Loucy (cell line): Measurements from ENCODE around the gene GAS7.

Experiments used
- H2AFZ ChIP-seq: fragments of 200-600 bp; sonication (generic); 2 replicates; pipeline ENCODE4 v1.6.0; 2016; ENCODE audit warnings: antibody characterized with exemption, mild to moderate bottlenecking, low read length, moderate library complexity
- H3F3A ChIP-seq: fragments of 200-600 bp; 2 replicates; pipeline ENCODE4 v1.6.0; 2016; ENCODE audit warnings: antibody characterized with exemption, low read depth, mild to moderate bottlenecking
- H3K27me3 ChIP-seq: fragments of 200-600 bp; sonication (generic); 2 replicates; pipeline ENCODE4 v1.6.1; 2014; ENCODE audit warnings: low read length, mild to moderate bottlenecking; ENCODE audit not compliant: insufficient read depth, poor library complexity, severe bottlenecking
- H3K36me3 ChIP-seq: fragments of 200-600 bp; sonication (generic); 2 replicates; pipeline ENCODE4 v1.6.1; 2016; ENCODE audit warnings: low read length; ENCODE audit not compliant: insufficient read depth
- H3K4me1 ChIP-seq: fragments of 200-600 bp; sonication (generic); 2 replicates; pipeline ENCODE4 v1.5.1; 2014; ENCODE audit warnings: low read length, mild to moderate bottlenecking; ENCODE audit not compliant: insufficient read depth, poor library complexity, severe bottlenecking
- H3K4me2 ChIP-seq: fragments of 200-600 bp; sonication (generic); 2 replicates; pipeline ENCODE4 v1.6.0; 2014; ENCODE audit warnings: antibody characterized with exemption, low read length, low read depth, mild to moderate bottlenecking; ENCODE audit not compliant: poor library complexity, severe bottlenecking
- H3K4me3 ChIP-seq: fragments of 200-600 bp; sonication (generic); 2 replicates; pipeline ENCODE4 v1.5.1; 2014; ENCODE audit warnings: low read length, mild to moderate bottlenecking, mixed read lengths; ENCODE audit not compliant: poor library complexity, severe bottlenecking
- H3K79me2 ChIP-seq: fragments of 200-600 bp; sonication (generic); 2 replicates; pipeline ENCODE4 v1.6.1; 2014; ENCODE audit warnings: low read length; ENCODE audit not compliant: insufficient read depth
- H3K9ac ChIP-seq: fragments of 200-600 bp; sonication (generic); 2 replicates; pipeline ENCODE4 v1.6.0; 2014; ENCODE audit warnings: mild to moderate bottlenecking, low read depth, low read length, moderate library complexity; ENCODE audit not compliant: poor library complexity, severe bottlenecking
- H3K9me2 ChIP-seq: fragments of 200-600 bp; sonication (generic); replicated peaks from 2 replicates; pipeline ENCODE4 v1.6.1; 2016; ENCODE audit warnings: low read depth, low read length, mixed read lengths
- H3K9me3 ChIP-seq: fragments of 200-600 bp; sonication (generic); 2 replicates; pipeline ENCODE4 v1.6.1; 2014; ENCODE audit warnings: mild to moderate bottlenecking, antibody characterized with exemption, low read length, low read depth; ENCODE audit not compliant: insufficient read depth
- H4K20me1 ChIP-seq: fragments of 200-600 bp; sonication (generic); 2 replicates; pipeline ENCODE4 v1.6.0; 2014; ENCODE audit warnings: antibody characterized with exemption, low read length, mild to moderate bottlenecking; ENCODE audit not compliant: insufficient read depth, poor library complexity, severe bottlenecking
- EZH2phosphoT487 ChIP-seq: fragments of 200-600 bp; IDR thresholded peaks from 2 replicates; pipeline ENCODE4 v1.6.1; 2018; ENCODE audit warnings: antibody characterized with exemption, mild to moderate bottlenecking, moderate library complexity, borderline replicate concordance
- TF ChIP-seq, protein P1 (sequence below): fragments of 200-600 bp; sonication (generic); conservative IDR thresholded peaks from 2 replicates; pipeline ENCODE4 v1.5.1; 2014; ENCODE audit warnings: mild to moderate bottlenecking, antibody characterized with exemption, low read length

The GAS7 gene

DNA sequence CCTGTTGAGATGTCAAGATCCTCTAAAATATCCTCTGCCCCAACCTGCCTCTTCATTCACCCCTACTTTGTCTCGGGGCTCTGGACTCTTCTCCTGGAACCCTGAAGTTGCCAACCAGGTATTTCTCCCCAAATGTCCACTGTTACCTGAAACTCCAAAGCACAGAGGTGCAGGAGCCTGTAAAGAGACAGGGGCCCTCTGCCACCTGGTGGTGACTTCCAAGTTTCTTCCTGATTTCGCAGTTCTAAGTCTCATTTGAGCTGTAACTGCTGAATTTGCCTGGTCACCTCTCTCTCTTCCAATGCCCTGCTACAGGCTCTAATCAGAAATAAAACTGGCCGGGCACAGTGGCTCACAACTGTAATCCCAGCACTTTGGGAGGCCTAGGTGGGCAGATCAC is 216.2 kb downstream of the GAS7 start:
- Histone ChIP-seq H3K27me3 (no peaks in the 10 kb centered on the region), H3K9me2 (no peaks in the 10 kb centered on the region), H4K20me1 (no peaks in the 10 kb centered on the region), H2AFZ (no peak overlapping the region), H3K9me3 (no peaks in the 10 kb centered on the region), H3F3A (no peaks in the 10 kb centered on the region), H3K4me2 (no peak overlapping the region), H3K79me2 (peaks cover 37% of the 10 kb centered on the region), H3K4me3 (no peak overlapping the region), H3K4me1 (peaks cover 32% of the 10 kb centered on the region), H3K9ac (no peak overlapping the region), H3K36me3 (peaks cover 27% of the 10 kb centered on the region; the same call in 1 of the 2 replicates)
- TF ChIP-seq EZH2phosphoT487 = no peak
- TF ChIP-seq, protein P1, sequence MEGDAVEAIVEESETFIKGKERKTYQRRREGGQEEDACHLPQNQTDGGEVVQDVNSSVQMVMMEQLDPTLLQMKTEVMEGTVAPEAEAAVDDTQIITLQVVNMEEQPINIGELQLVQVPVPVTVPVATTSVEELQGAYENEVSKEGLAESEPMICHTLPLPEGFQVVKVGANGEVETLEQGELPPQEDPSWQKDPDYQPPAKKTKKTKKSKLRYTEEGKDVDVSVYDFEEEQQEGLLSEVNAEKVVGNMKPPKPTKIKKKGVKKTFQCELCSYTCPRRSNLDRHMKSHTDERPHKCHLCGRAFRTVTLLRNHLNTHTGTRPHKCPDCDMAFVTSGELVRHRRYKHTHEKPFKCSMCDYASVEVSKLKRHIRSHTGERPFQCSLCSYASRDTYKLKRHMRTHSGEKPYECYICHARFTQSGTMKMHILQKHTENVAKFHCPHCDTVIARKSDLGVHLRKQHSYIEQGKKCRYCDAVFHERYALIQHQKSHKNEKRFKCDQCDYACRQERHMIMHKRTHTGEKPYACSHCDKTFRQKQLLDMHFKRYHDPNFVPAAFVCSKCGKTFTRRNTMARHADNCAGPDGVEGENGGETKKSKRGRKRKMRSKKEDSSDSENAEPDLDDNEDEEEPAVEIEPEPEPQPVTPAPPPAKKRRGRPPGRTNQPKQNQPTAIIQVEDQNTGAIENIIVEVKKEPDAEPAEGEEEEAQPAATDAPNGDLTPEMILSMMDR = peak; percentile 64

DNA sequence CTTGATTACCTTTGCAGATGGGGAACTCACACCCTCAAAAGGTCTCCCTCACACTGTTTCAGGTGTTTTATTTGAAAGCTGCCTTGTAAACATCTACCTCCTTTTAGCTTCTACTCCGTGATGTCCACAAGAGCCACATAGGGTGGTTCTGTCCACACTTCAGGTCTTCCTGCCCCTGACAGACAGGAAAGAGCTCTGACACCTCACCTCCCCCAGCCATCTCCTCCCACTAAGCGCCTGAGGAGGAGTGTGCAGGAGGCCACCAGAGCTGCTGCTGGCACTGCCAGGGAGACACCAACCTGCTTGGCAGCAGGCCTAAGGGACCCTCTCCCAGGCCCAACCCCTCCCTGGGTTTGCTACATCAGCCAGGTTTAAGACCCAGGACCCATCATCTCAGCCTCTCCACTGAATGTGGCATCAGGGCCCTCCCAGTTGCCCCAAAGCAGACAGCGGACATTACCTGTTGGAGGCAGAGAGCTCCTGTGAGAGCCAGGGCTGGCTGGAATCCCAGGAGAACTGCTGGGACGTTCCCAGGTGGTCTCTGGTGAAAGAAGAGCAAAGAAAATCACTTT is 217.0 kb downstream of the GAS7 start:
- Histone ChIP-seq H3K36me3 (peaks cover 27% of the 10 kb centered on the region; the same call in 1 of the 2 replicates), H3K4me2 (no peak overlapping the region), H2AFZ (no peak overlapping the region), H3F3A (no peaks in the 10 kb centered on the region), H3K79me2 (peaks cover 30% of the 10 kb centered on the region), H3K9ac (no peak overlapping the region), H3K4me1 (peaks cover 36% of the 10 kb centered on the region), H3K9me3 (no peaks in the 10 kb centered on the region), H3K9me2 (no peaks in the 10 kb centered on the region), H4K20me1 (no peaks in the 10 kb centered on the region), H3K4me3 (no peak overlapping the region), H3K27me3 (no peaks in the 10 kb centered on the region)
- TF ChIP-seq EZH2phosphoT487 = no peak
- TF ChIP-seq, protein P1 = no peak

DNA sequence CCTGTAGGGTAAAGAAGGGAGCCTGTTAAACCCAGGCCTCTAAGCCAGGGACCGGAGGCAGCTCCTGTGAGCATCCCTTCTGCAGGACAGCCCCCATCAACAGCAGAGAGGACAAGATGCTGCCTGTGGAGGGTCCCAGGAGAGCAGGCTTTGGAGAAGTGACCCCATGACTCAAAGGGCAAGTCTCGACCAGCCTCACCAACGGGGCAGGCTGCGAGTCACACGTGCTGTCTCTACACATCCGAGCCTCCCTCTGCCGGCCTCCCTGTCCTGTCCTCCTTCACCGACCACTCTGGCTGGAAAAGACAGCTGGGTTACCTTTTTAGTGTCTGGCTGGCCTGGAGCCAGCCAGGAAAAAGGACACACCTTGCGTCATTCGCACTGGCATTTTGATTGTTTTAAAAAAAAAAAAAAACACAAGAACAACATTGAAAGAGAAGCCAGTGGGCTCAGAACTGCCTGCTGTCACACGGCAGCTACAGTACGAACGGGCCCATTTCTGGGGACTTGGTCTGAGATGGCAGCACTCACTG is 218.9 kb downstream of the GAS7 start:
- Histone ChIP-seq H4K20me1 (no peaks in the 10 kb centered on the region), H3K4me3 (no peak overlapping the region), H3K36me3 (peaks cover 27% of the 10 kb centered on the region; the same call in 1 of the 2 replicates), H2AFZ (no peak overlapping the region), H3F3A (no peaks in the 10 kb centered on the region), H3K79me2 (peaks cover 22% of the 10 kb centered on the region; the same call in 1 of the 2 replicates), H3K27me3 (no peaks in the 10 kb centered on the region), H3K4me2 (no peak overlapping the region), H3K9ac (no peak overlapping the region), H3K4me1 (peaks cover 32% of the 10 kb centered on the region), H3K9me3 (no peaks in the 10 kb centered on the region), H3K9me2 (no peaks in the 10 kb centered on the region)
- no peak for TF ChIP-seq EZH2phosphoT487
- TF ChIP-seq, protein P1 = no peak
